ENCODE results near the gene EAF1. TPM values are rescaled to one million over a fixed set of nuclear protein-coding genes. Genes with fewer than 3 reads are reported as not detected.
A peak's percentile ranks its signal among the peaks of the same experiment; 100 is the strongest.
"Not testable (repeated sequence)": the region's sequence is repeated elsewhere in the genome, so short reads cannot be mapped to it uniquely, and the experiment has no call there.

EAF1 gene
- total RNA-seq, 2 donors from 2014 or later, result 25.5 to 30.9 TPM

- TF ChIP-seq POLR2A (IDR thresholded peaks at IDR 0.05) (no peak), CTCF (IDR thresholded peaks at IDR 0.05) (no peak), POLR2AphosphoS5 (IDR thresholded peaks at IDR 0.05) (no peak)
- Histone ChIP-seq H3K36me3 (no peaks in the 10 kb centered on the region), H3K27me3 (replicated peaks; ENCODE audit: insufficient read depth) (no peaks in the 10 kb centered on the region), H3K4me3 (no peak overlapping the region), H3K27ac (no peak overlapping the region), H3K4me1 (replicated peaks) (no peaks in the 10 kb centered on the region), H3K9me3 (no peaks in the 10 kb centered on the region)
- 97% methylated on average over 2 of the region's 2 CpGs for WGBS
- intact Hi-C loops (cut with DNase I), result loop anchor here (10.0 kb wide), 1 partner anchor 205 kb away; the partner anchor contains the start of gene CAPN7
- no peak for DNase-seq (ENCODE audit: low spot score)
Measured at GRCh38 chr3:15409774-15410173, 17.6 kb upstream of the EAF1 start.

GRCh38 chr3:15410966-15411365, 16.4 kb upstream of the EAF1 start:
- H3K27ac ChIP-seq; DNase-seq (ENCODE audit: low spot score); H3K27me3 ChIP-seq (replicated peaks; ENCODE audit: insufficient read depth); H3K36me3 ChIP-seq; H3K4me1 ChIP-seq (replicated peaks); H3K4me3 ChIP-seq; intact Hi-C loops (cut with DNase I); H3K9me3 ChIP-seq: not testable (repeated sequence)
- 96% methylated on average over 7 of the region's 7 CpGs for WGBS

- intact Hi-C loops (cut with DNase I), result no loop called here
- no peak for DNase-seq (ENCODE audit: low spot score)
- H3K27me3 ChIP-seq (replicated peaks; ENCODE audit: insufficient read depth), result no peaks in the 10 kb centered on the region
- H3K9me3 ChIP-seq, result no peaks in the 10 kb centered on the region
- no peak for TF ChIP-seq POLR2AphosphoS5 (IDR thresholded peaks at IDR 0.05)
- TF ChIP-seq CTCF (IDR thresholded peaks at IDR 0.05), result no peak
- no peak for TF ChIP-seq POLR2A (IDR thresholded peaks at IDR 0.05)
- peaks cover 2% of the 10 kb centered on the region for H3K4me1 ChIP-seq (replicated peaks)
- WGBS, result 86% methylated on average over 4 of the region's 4 CpGs
- no peak overlapping the region for H3K4me3 ChIP-seq
- no peaks in the 10 kb centered on the region for H3K36me3 ChIP-seq
- no peak overlapping the region for H3K27ac ChIP-seq
Measured at GRCh38 chr3:15420871-15421270, 6.5 kb upstream of the EAF1 start.

- WGBS, result 43% methylated on average over 16 of the region's 16 CpGs
- DNase-seq (ENCODE audit: low spot score), result no peak
- H3K4me1 ChIP-seq (replicated peaks), result peaks cover 17% of the 10 kb centered on the region
- no peaks in the 10 kb centered on the region for H3K36me3 ChIP-seq
- peak overlapping the region; percentile 57 to 63 for H3K4me3 ChIP-seq
- intact Hi-C loops (cut with DNase I), result loop anchor here (5.0 kb wide), 1 partner anchor 131 kb away; no protein-coding TSS in a partner anchor
- H3K27ac ChIP-seq, result peak overlapping the region in 1 of 2 donors; percentile 45
- no peak for TF ChIP-seq POLR2AphosphoS5 (IDR thresholded peaks at IDR 0.05)
- no peaks in the 10 kb centered on the region for H3K9me3 ChIP-seq
- H3K27me3 ChIP-seq (replicated peaks; ENCODE audit: insufficient read depth), result no peaks in the 10 kb centered on the region
Measured at GRCh38 chr3:15426579-15427118, 749 bp upstream of the EAF1 start.

- intact Hi-C loops (cut with DNase I), result loop anchor here (5.0 kb wide), 1 partner anchor 129 kb away; no protein-coding TSS in a partner anchor
- peak overlapping the region; percentile 45 to 58 for H3K27ac ChIP-seq
- no peak for DNase-seq (ENCODE audit: low spot score)
- TF ChIP-seq POLR2A (IDR thresholded peaks at IDR 0.05) (no peak), CTCF (IDR thresholded peaks at IDR 0.05) (no peak), POLR2AphosphoS5 (IDR thresholded peaks at IDR 0.05) (no peak)
- WGBS, result under 1% methylated on average over 11 of the region's 11 CpGs
- H3K27me3 ChIP-seq (replicated peaks; ENCODE audit: insufficient read depth), result no peaks in the 10 kb centered on the region
- H3K4me1 ChIP-seq (replicated peaks), result peaks cover 17% of the 10 kb centered on the region
- H3K9me3 ChIP-seq, result no peaks in the 10 kb centered on the region
- peak overlapping the region; percentile 57 to 63 for H3K4me3 ChIP-seq
- no peaks in the 10 kb centered on the region for H3K36me3 ChIP-seq
Measured at GRCh38 chr3:15427981-15428380, 583 bp downstream of the EAF1 start.

- no peak overlapping the region for H3K27ac ChIP-seq
- intact Hi-C loops (cut with DNase I), result loop anchor here (5.0 kb wide), 1 partner anchor 129 kb away; no protein-coding TSS in a partner anchor
- H3K4me3 ChIP-seq, result peak overlapping the region; percentile 57 to 63
- no peak for DNase-seq (ENCODE audit: low spot score)
- TF ChIP-seq POLR2AphosphoS5 (IDR thresholded peaks at IDR 0.05) (no peak), CTCF (IDR thresholded peaks at IDR 0.05) (no peak), POLR2A (IDR thresholded peaks at IDR 0.05) (no peak)
- no peaks in the 10 kb centered on the region for H3K36me3 ChIP-seq
- no peaks in the 10 kb centered on the region for H3K27me3 ChIP-seq (replicated peaks; ENCODE audit: insufficient read depth)
- H3K9me3 ChIP-seq, result no peaks in the 10 kb centered on the region
- peaks cover 17% of the 10 kb centered on the region for H3K4me1 ChIP-seq (replicated peaks)
- 10% methylated on average over 9 of the region's 9 CpGs for WGBS
Measured at GRCh38 chr3:15428539-15428938, 1.1 kb downstream of the EAF1 start.
